ENCODE results near the gene PTPRH.
"Not testable (repeated sequence)": the region's sequence is repeated elsewhere in the genome, so short reads cannot be mapped to it uniquely, and the experiment has no call there.

The PTPRH gene

GRCh38 chr19:55179606-55180484 is 29.5 kb downstream of the PTPRH start, which contains the start of gene SYT5:
SYT5 (minus strand) TSS chr19:55180289; CDS start chr19:55179041, 1,248 bp downstream.
- peak; percentile 36 for DNase-seq (ENCODE audit: low read depth)

GRCh38 chr19:55178781-55179599 is 30.3 kb downstream of the PTPRH start:
- DNase-seq (ENCODE audit: low read depth) = peak; percentile 97

- no peak for DNase-seq (ENCODE audit: low read depth)
Measured at GRCh38 chr19:55176076-55176475, 33.2 kb downstream of the PTPRH start.

- no peak for DNase-seq (ENCODE audit: low read depth)
Measured at GRCh38 chr19:55175117-55175867, 34.0 kb downstream of the PTPRH start.

GRCh38 chr19:55174425-55175116 is 34.7 kb downstream of the PTPRH start:
- DNase-seq (ENCODE audit: low read depth) = no peak

GRCh38 chr19:55173714-55174409 is 35.4 kb downstream of the PTPRH start:
- DNase-seq (ENCODE audit: low read depth) = peak; percentile 11

- DNase-seq (ENCODE audit: low read depth) = no peak
Measured at GRCh38 chr19:55173186-55173713, 36.1 kb downstream of the PTPRH start.

GRCh38 chr19:55172741-55173140 is 36.6 kb downstream of the PTPRH start:
- no peak for DNase-seq (ENCODE audit: low read depth)

GRCh38 chr19:55172318-55172717 is 37.0 kb downstream of the PTPRH start:
- DNase-seq (ENCODE audit: low read depth) = not testable (repeated sequence)

- no peak for DNase-seq (ENCODE audit: low read depth)
Measured at GRCh38 chr19:55171440-55171839, 37.9 kb downstream of the PTPRH start.

GRCh38 chr19:55169136-55169535 is 40.2 kb downstream of the PTPRH start:
- DNase-seq (ENCODE audit: low read depth) = no peak

- DNase-seq (ENCODE audit: low read depth) = peak; percentile 56
Measured at GRCh38 chr19:55166530-55167268, 42.6 kb downstream of the PTPRH start, which contains the start of gene DNAAF3. DNAAF3 (minus strand) TSS chr19:55166613; CDS start chr19:55166413, 200 bp downstream.

GRCh38 chr19:55165952-55166529 is 43.3 kb downstream of the PTPRH start:
- peak; percentile 25 for DNase-seq (ENCODE audit: low read depth)

GRCh38 chr19:55161571-55162322 is 47.6 kb downstream of the PTPRH start:
- DNase-seq (ENCODE audit: low read depth) = no peak

GRCh38 chr19:55160986-55161365 is 48.3 kb downstream of the PTPRH start:
- no peak for DNase-seq (ENCODE audit: low read depth)

- peak; percentile 82 for DNase-seq (ENCODE audit: low read depth)
Measured at GRCh38 chr19:55160128-55160985, 48.9 kb downstream of the PTPRH start.

Measured in T follicular helper cell (primary cell).